Measurements from ENCODE around the gene CLEC20A. TPM values are rescaled to one million over a fixed set of nuclear protein-coding genes. Genes with fewer than 3 reads are reported as not detected.

Gene CLEC20A
- total RNA-seq, 2 donors from 2014 or later, result not detected

DNA sequence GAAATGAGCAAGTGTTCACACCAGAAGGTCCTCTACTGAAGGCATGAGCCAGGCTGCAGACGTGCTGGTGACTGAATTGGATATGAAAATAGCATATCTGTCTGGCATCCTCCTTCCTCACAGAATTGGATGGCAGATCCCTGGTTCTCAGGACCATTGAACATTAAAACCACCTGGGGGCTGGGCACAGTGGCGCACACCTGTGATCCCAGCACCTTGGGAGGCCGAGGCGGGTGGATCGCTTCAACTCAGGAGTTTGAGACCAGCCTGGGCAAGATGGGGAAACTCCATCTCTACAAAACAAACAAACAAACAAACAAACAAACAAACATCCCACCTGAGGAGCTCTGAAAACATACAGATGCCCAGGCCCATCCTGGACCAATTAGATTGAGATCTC, 39.6 kb upstream of the CLEC20A start:
- DNase-seq (no peak), ATAC-seq (replicated peaks in 1 of 2) (no peak)
- no peaks in the 10 kb centered on the region for H3K27me3 Mint-ChIP-seq (ENCODE audit: low read depth)
- no peak overlapping the region for H3K4me3 Mint-ChIP-seq
- no peaks in the 10 kb centered on the region for H3K36me3 Mint-ChIP-seq (ENCODE audit: insufficient read depth in 2 of 2)
- H3K27ac Mint-ChIP-seq, result no peak overlapping the region
- H3K9me3 Mint-ChIP-seq, result no peaks in the 10 kb centered on the region
- no peaks in the 10 kb centered on the region for H3K4me1 Mint-ChIP-seq (ENCODE audit: low read depth)

DNA sequence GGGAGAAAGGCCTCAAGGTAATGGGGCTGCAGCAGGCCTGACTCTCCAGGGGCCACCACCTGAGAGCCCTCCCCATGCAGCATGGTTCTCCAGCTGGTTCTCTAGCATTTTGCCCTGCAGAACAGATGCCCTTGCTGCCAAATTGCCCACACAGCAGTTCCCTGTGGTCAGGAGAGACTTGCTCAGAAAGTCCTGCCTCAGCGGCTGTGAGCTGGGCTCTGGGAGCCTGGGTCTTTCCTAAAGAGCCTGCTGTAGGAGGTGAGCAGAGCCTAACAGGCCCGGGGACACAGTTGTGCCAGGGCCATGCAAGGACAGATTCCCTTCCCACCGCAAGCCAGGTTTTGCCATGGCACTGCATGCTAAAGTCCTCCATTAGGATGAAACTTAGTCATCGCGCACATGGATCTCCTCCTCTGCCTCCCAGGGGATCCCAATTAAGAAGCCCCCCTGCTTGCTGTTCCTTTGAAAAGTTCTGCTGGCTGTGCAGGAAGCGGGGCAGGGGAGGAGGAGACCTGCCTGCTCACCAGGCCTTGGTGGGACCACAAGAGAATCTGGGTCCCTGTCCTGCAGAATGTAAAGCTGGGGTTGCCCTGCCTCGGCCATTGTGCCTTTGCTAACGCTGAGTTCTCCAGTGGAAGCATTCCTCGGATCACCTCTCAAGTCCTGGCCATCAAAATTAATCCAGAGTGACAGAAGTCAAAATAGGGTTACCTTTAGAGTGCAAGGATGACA, 37.5 kb upstream of the CLEC20A start:
- Mint-ChIP-seq H3K4me1 (ENCODE audit: low read depth) (no peaks in the 10 kb centered on the region), H3K9me3 (no peaks in the 10 kb centered on the region), H3K27me3 (ENCODE audit: low read depth) (no peaks in the 10 kb centered on the region), H3K27ac (no peak overlapping the region), H3K4me3 (no peak overlapping the region), H3K36me3 (ENCODE audit: insufficient read depth in 2 of 2) (no peaks in the 10 kb centered on the region)
- DNase-seq, result no peak
- no peak for ATAC-seq (replicated peaks in 1 of 2)

DNA sequence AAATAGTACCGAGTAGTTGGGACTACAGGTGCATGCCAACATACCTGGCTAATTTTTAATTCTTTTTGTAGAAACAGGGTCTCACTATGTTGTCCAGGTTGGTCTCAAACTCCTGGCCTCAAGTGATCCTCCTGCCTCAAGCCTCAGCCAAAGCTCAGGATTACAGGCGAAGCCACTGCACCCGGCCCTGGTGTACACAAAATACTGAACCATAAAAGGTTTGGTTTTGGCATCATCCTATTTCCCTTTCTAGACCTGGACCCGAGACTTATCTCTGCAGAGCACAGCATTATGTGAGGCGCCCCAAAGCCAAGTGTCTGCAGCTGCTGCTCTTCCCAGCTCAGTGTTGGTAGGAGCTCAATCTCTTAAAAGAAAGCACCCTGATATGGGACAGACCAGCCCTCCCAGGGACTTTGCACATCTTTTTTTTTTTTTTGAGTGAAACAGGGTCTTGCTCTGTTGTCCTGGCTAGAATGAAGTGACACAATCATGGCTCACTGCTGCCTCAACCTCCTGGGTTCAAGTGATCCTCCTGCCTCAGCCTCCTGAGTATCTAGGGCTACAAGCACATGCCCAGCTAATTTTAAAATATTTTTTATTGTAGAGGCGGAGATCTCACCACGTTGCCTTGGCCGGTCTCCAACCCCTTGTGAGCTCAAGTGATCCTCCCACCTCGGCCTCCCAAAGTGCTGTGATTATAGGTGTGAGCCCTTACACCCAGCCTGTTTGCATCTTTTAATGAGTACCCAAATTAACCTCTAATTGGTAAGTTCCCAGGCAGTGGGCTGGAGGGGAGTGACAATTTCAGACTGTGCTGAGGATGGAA, 36.6 kb upstream of the CLEC20A start:
- no peak for DNase-seq
- no peaks in the 10 kb centered on the region for H3K36me3 Mint-ChIP-seq (ENCODE audit: insufficient read depth in 2 of 2)
- H3K4me3 Mint-ChIP-seq, result no peak overlapping the region
- no peak for ATAC-seq (replicated peaks in 1 of 2)
- no peaks in the 10 kb centered on the region for H3K4me1 Mint-ChIP-seq (ENCODE audit: low read depth)
- no peaks in the 10 kb centered on the region for H3K9me3 Mint-ChIP-seq
- H3K27ac Mint-ChIP-seq, result no peak overlapping the region
- no peaks in the 10 kb centered on the region for H3K27me3 Mint-ChIP-seq (ENCODE audit: low read depth)

DNA sequence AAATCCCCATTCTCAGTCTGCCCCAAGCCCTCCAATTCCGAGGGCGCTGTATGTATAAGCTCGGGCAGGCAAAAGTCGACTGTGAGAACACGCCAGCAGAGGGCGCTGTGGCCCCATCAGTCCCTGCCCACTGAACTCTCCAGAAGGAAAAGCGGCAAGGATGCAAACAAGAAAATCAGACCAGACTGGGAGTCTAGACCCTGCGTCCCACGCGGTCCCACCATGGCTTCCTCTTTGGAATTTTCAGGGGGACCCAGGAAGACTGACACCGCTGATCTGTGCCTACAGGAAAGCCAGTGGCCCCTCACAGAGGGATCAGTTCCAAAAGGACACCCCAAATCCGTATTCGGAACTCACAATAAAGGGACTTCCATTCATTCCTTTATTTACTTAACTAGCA, 35.6 kb upstream of the CLEC20A start:
- peak; percentile 84 to 87 for ATAC-seq (replicated peaks in 1 of 2)
- no peak overlapping the region for H3K4me3 Mint-ChIP-seq
- DNase-seq, result peak; percentile 70 to 77
- H3K27ac Mint-ChIP-seq, result no peak overlapping the region
- no peaks in the 10 kb centered on the region for H3K27me3 Mint-ChIP-seq (ENCODE audit: low read depth)
- H3K36me3 Mint-ChIP-seq (ENCODE audit: insufficient read depth in 2 of 2), result no peaks in the 10 kb centered on the region
- no peaks in the 10 kb centered on the region for H3K9me3 Mint-ChIP-seq
- no peaks in the 10 kb centered on the region for H3K4me1 Mint-ChIP-seq (ENCODE audit: low read depth)

DNA sequence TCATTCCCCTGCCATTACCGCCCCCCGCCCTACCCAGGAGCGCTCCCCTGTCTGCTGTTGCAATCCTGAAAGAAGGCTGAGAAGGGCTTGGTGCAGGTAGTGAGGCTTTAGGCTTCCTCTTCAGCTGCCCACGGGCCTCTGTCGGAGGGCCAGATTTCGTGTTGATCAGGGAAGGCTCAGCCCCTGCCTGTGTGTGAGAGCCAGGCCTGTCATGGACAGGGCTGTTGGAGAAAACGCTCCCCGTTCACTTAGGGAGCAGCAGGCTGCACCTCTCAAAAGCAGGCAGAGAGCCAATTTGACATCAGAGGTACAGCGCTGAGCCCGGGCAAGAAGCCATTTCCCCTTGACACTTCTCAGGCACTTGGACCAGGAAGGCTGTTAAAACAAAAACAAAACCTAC, 35.1 kb upstream of the CLEC20A start:
- Mint-ChIP-seq H3K4me1 (ENCODE audit: low read depth) (no peaks in the 10 kb centered on the region), H3K27ac (no peak overlapping the region), H3K27me3 (ENCODE audit: low read depth) (no peaks in the 10 kb centered on the region), H3K4me3 (no peak overlapping the region), H3K9me3 (no peaks in the 10 kb centered on the region), H3K36me3 (ENCODE audit: insufficient read depth in 2 of 2) (no peaks in the 10 kb centered on the region)
- DNase-seq (no peak), ATAC-seq (replicated peaks in 1 of 2) (peak; percentile 12 to 28)

DNA sequence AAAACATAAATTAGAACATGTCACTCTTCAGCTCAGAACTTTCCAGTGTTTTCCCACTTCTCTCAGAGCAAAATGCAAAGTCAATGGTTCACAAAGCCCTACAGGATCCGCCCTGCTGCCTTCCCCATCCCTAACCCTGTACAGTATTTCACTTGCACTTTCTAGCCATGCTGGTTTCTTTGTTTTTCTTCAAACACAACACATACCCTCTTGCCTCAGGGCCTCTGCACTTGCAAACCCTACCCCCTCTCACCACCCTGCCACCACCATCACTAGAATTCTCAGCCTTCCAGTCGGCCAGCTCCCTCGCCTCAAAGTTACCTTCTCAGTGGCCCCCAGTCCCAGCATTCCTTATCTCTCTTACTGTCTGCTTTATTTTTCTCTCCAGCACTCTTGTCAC, 33.7 kb upstream of the CLEC20A start:
- H3K9me3 Mint-ChIP-seq, result no peaks in the 10 kb centered on the region
- H3K4me1 Mint-ChIP-seq (ENCODE audit: low read depth), result no peaks in the 10 kb centered on the region
- ATAC-seq (replicated peaks in 1 of 2) (no peak), DNase-seq (no peak)
- H3K27ac Mint-ChIP-seq, result no peak overlapping the region
- no peaks in the 10 kb centered on the region for H3K27me3 Mint-ChIP-seq (ENCODE audit: low read depth)
- no peaks in the 10 kb centered on the region for H3K36me3 Mint-ChIP-seq (ENCODE audit: insufficient read depth in 2 of 2)
- no peak overlapping the region for H3K4me3 Mint-ChIP-seq

DNA sequence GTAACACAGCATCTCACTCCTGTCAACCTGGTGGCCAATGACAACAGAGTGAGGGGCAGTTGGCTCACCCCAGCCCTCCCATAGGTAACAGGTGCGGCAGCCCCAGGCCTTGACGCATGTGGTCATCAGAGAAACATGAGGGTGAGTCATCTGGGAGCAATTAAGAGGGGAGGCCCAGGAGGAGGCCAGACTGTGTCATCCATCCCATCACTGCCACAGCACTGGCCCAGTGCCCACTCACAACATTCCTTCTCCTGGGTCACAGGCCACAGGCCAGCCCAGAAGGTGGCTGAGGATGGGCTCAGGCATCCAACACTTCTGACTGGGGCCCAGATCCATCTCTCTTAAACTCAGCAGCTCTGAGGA, 33.3 kb upstream of the CLEC20A start:
- H3K4me1 Mint-ChIP-seq (ENCODE audit: low read depth), result no peaks in the 10 kb centered on the region
- DNase-seq (no peak), ATAC-seq (replicated peaks in 1 of 2) (no peak)
- no peak overlapping the region for H3K27ac Mint-ChIP-seq
- H3K36me3 Mint-ChIP-seq (ENCODE audit: insufficient read depth in 2 of 2), result no peaks in the 10 kb centered on the region
- H3K27me3 Mint-ChIP-seq (ENCODE audit: low read depth), result no peaks in the 10 kb centered on the region
- H3K4me3 Mint-ChIP-seq, result no peak overlapping the region
- peaks cover 0 to 3% of the 10 kb centered on the region in 2 donors for H3K9me3 Mint-ChIP-seq

DNA sequence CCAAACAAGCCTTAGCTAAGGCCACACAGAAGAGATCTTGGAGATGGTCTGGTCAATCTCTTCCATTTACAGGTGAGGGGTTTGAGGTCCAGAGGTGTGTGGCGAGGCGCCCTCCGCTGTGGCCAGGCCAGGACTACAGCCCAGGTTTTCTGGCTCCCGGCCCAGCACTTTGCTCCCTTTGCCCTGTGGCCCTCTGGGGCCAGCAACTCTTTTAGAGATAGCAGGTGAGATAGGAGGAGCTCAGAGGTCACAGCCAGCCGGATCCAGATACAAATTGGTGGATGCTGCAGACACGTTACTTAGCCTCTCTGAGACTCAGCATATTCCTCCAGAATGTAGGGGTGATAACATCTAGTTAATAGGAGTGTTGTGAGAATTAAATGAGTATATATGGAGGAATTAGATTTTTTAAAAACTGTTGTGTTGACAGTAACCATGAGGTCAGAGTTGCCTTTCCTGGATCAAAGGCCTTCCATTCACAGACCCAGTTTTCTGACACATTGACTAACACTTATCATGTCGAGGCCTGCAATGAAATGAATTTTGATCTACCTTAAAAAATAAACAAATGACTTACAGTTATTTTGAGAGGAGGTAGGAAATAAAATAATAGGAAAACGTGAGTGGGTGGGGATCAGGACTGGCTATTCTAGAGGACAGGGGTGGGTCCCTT, 32.7 kb upstream of the CLEC20A start:
- no peak overlapping the region for H3K4me3 Mint-ChIP-seq
- H3K4me1 Mint-ChIP-seq (ENCODE audit: low read depth), result no peaks in the 10 kb centered on the region
- H3K27ac Mint-ChIP-seq, result no peak overlapping the region
- H3K27me3 Mint-ChIP-seq (ENCODE audit: low read depth), result no peaks in the 10 kb centered on the region
- H3K9me3 Mint-ChIP-seq, result peaks cover 0 to 3% of the 10 kb centered on the region in 2 donors
- no peak for DNase-seq
- ATAC-seq (replicated peaks in 1 of 2), result no peak
- H3K36me3 Mint-ChIP-seq (ENCODE audit: insufficient read depth in 2 of 2), result no peaks in the 10 kb centered on the region

DNA sequence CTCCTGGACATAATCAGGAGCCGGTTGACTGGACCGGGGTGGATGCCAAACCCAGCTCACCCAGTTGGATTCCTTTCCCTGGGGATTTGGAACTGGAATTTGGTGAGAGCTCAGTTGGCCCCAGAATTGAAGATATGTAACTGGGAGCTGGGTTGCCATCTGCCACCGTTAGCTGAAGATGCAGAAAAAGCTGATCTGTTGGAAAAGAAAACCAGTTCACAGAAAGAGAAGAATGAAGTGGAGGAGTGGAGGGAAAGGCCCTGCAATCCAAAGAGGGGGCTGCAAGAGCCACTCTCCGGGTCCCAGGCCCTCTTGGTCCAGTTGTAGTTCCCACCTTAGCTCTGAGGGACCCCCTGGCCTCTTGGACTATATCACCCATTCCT, 32.2 kb upstream of the CLEC20A start:
- ATAC-seq (replicated peaks in 1 of 2), result no peak
- Mint-ChIP-seq H3K4me1 (ENCODE audit: low read depth) (no peaks in the 10 kb centered on the region), H3K27me3 (ENCODE audit: low read depth) (no peaks in the 10 kb centered on the region)

DNA sequence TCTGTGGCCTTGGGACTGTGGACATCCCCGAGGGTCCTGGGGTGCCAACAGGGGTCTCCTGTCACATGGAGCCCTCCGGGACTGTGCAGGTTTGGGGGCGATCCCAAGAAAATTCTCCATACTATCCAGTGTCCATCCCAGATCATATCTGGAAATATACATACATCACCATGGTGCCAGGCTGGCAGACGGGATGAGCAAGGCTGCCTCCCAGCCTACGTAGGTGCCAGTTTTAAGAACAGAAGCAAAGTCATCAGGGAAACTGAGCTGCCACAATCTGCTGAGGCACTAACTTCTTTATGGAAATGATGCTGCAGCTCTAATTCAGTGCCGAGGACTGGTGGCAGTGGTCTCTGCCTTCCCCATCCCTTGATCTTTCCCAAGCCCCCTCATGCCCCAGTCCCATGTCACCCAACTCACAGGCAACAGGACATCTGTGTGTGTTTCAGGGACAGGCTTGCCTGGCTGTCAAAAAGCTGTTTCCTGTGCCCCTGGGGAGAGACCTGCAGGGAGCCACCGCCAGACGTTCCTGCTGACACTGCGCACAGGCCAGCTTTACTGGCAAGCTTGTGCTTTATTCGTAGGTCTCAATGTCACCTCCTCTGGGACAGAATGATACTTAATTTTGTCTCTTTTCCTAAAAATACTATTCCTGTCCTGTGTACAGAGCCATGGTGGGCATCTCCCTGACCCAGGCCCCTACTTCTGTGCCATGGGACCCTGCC, 31.6 kb upstream of the CLEC20A start:
- H3K4me3 Mint-ChIP-seq, result no peak overlapping the region

More for the DNA sequence above, 32.2 kb upstream of the CLEC20A start:
- no peak overlapping the region for H3K27ac Mint-ChIP-seq
- no peaks in the 10 kb centered on the region for H3K36me3 Mint-ChIP-seq (ENCODE audit: insufficient read depth in 2 of 2)
- H3K9me3 Mint-ChIP-seq, result peaks cover 0 to 3% of the 10 kb centered on the region in 2 donors
- H3K4me3 Mint-ChIP-seq, result no peak overlapping the region
- no peak for DNase-seq

DNA sequence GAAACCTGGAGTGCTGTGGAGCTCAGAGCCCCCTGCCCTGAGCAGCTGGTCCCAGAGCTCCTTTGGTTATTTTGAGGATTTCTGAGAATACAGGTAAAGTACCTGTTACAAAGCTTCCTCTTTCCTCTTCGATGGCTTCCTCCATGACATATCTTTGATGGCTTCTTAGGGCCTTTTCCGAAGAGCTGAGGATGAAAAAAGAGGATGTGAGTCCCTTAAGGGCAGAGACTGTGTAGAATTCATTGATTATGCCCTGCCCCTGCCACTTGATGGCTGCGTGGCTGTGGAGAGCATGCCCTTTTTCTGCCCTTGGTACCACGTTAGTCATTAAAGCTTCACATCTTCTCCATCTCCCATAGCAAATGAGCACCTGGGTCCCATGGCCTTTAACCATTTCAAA, 30.4 kb upstream of the CLEC20A start:
- DNase-seq (no peak), ATAC-seq (replicated peaks in 1 of 2) (no peak)
- Mint-ChIP-seq H3K9me3 (peaks cover 0 to 3% of the 10 kb centered on the region in 2 donors), H3K27me3 (ENCODE audit: low read depth) (no peaks in the 10 kb centered on the region), H3K4me3 (no peak overlapping the region), H3K4me1 (ENCODE audit: low read depth) (no peaks in the 10 kb centered on the region), H3K36me3 (ENCODE audit: insufficient read depth in 2 of 2) (no peaks in the 10 kb centered on the region), H3K27ac (no peak overlapping the region)

More for the DNA sequence above, 31.6 kb upstream of the CLEC20A start:
- H3K36me3 Mint-ChIP-seq (ENCODE audit: insufficient read depth in 2 of 2), result no peaks in the 10 kb centered on the region
- ATAC-seq (replicated peaks in 1 of 2) (no peak), DNase-seq (no peak)
- H3K27ac Mint-ChIP-seq, result no peak overlapping the region
- peaks cover 0 to 3% of the 10 kb centered on the region in 2 donors for H3K9me3 Mint-ChIP-seq
- H3K27me3 Mint-ChIP-seq (ENCODE audit: low read depth), result no peaks in the 10 kb centered on the region
- H3K4me1 Mint-ChIP-seq (ENCODE audit: low read depth), result no peaks in the 10 kb centered on the region

DNA sequence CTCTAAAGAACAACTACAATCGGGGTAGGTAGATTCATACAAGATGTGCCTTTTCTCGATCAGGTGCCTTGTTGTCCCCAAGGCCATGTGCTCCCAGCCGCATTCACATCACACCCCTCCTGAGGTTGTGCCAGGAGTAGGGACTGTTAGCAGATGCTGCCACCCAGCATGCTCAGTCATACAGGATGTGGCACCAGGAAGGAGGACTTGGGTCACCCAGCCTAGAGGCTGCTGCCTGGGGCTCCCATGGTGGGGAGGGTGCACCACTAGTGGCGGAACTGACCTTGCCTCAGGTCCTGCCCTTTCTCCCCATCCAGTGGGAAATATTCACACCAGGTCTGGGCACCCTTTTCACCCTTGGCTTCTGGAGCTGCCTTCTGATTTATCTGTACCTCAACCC, 24.5 kb upstream of the CLEC20A start:
- Mint-ChIP-seq H3K27me3 (ENCODE audit: low read depth) (no peaks in the 10 kb centered on the region), H3K4me1 (ENCODE audit: low read depth) (no peaks in the 10 kb centered on the region), H3K27ac (no peak overlapping the region), H3K36me3 (ENCODE audit: insufficient read depth in 2 of 2) (no peaks in the 10 kb centered on the region), H3K9me3 (peaks cover 0 to 3% of the 10 kb centered on the region in 2 donors), H3K4me3 (no peak overlapping the region)
- ATAC-seq (replicated peaks in 1 of 2) (no peak), DNase-seq (no peak)

DNA sequence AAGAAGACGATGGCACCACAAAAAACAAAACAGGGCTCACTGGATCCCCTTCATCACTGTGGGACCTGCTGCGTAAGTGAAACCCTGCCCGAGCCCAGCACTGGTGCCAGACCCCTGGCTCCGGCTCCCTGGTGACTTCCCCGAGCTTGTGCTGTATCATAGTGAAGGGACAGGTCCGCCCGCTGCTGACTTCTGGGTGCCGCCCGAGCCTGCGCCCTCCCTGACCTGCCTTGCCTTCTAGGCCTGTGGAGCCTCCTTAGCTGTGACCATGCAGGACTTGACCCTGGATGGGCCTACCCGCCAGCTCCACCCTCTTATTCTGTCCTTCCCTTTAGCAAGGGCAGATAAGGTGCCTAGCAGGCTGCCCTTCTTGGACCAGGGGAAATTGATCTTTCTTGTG, 24.0 kb upstream of the CLEC20A start:
- Mint-ChIP-seq H3K4me3 (no peak overlapping the region), H3K27ac (no peak overlapping the region), H3K9me3 (peaks cover 0 to 3% of the 10 kb centered on the region in 2 donors), H3K4me1 (ENCODE audit: low read depth) (no peaks in the 10 kb centered on the region), H3K27me3 (ENCODE audit: low read depth) (no peaks in the 10 kb centered on the region), H3K36me3 (ENCODE audit: insufficient read depth in 2 of 2) (no peaks in the 10 kb centered on the region)
- ATAC-seq (replicated peaks in 1 of 2) (no peak), DNase-seq (no peak)
